ENCODE data around the gene PCAT7. TPM values are rescaled to one million over a fixed set of nuclear protein-coding genes. Genes with fewer than 3 reads are reported as not detected.
"Not testable (repeated sequence)": the region's sequence is repeated elsewhere in the genome, so short reads cannot be mapped to it uniquely, and the experiment has no call there.

Gene PCAT7
- total and polyA plus RNA-seq, 2 experiments from 2014 or later, result 4.0 to 5.5 TPM

DNA sequence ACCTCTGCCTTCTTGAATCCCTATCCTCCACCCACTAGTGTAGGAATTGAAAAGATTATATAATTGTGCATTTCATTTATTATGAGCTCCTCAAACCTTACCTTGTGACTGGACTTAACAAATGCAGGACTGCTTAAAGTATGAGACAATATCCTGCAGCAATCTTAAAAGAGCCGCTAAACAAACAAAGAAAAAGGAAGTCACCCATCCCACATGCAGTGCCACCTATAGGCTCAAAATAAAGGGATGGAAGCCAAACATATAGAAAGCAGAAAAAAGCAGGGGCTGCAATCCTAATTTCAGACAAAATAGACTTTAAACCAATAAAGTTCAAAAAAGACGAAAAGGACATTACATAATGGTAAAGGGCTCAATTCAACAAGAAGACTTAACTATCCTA is 8.7 kb downstream of the PCAT7 start:
- Histone ChIP-seq H4K20me1 (replicated peaks; ENCODE audit: insufficient read depth) (no peaks in the 10 kb centered on the region), H3K27ac (ENCODE audit: low read depth) (no peak overlapping the region), H3F3A (replicated peaks; ENCODE audit: low read depth) (no peaks in the 10 kb centered on the region), H3K4me3 (no peak overlapping the region), H2AFZ (no peak overlapping the region), H3K79me2 (replicated peaks; ENCODE audit: insufficient read depth) (0 out of 2 replicates have a peak, but pooled peaks cover under 1% of the 10 kb centered on the region), H3K27me3 (ENCODE audit: insufficient read depth) (no peaks in the 10 kb centered on the region), H3K9me2 (ENCODE audit: insufficient read depth) (no peaks in the 10 kb centered on the region), H3K36me3 (ENCODE audit: insufficient read depth) (0 out of 2 replicates have a peak, but pooled peaks cover 6% of the 10 kb centered on the region), H3K4me1 (ENCODE audit: insufficient read depth) (no peaks in the 10 kb centered on the region), H3K4me2 (no peak overlapping the region)
- Mint-ChIP-seq H3K27me3 (ENCODE audit: insufficient read depth, low read depth, poor library complexity) (peaks cover 2% of the 10 kb centered on the region), H3K36me3 (ENCODE audit: low read depth) (peaks cover 14% of the 10 kb centered on the region; the same call in 2 of the 3 replicates), H3K4me3 (no peak overlapping the region), H3K4me1 (peaks cover 3% of the 10 kb centered on the region; the same call in 2 of the 3 replicates), H3K27ac (no peak overlapping the region), H3K9me3 (peaks cover 3% of the 10 kb centered on the region; the same call in 1 of the 3 replicates)
- 0 out of 4 replicates have a peak, but pooled peaks have one; percentile 4 to 27 for TF ChIP-seq CTCF (conservative IDR thresholded peaks at IDR 0.05; ENCODE audit: low read depth in 2 of 2)
- no peak for TF ChIP-seq ZNF462 (CRISPR knock-in tag; IDR thresholded peaks at IDR 0.05)
- ATAC-seq (no peak), DNase-seq (ENCODE audit: low spot score) (no peak)

GRCh38 chr9:94564279-94564678 is 9.4 kb downstream of the PCAT7 start:
- not testable (repeated sequence) for H3K4me1 ChIP-seq (ENCODE audit: insufficient read depth); H3K79me2 ChIP-seq (replicated peaks; ENCODE audit: insufficient read depth); H4K20me1 ChIP-seq (replicated peaks; ENCODE audit: insufficient read depth); H2AFZ ChIP-seq; H3K4me3 Mint-ChIP-seq; H3K9me3 Mint-ChIP-seq; H3K4me1 Mint-ChIP-seq; DNase-seq (ENCODE audit: low spot score); ATAC-seq; H3K4me2 ChIP-seq; H3K27ac Mint-ChIP-seq; H3K4me3 ChIP-seq; H3F3A ChIP-seq (replicated peaks; ENCODE audit: low read depth); H3K36me3 ChIP-seq (ENCODE audit: insufficient read depth); H3K27ac ChIP-seq (ENCODE audit: low read depth); H3K27me3 ChIP-seq (ENCODE audit: insufficient read depth); H3K27me3 Mint-ChIP-seq (ENCODE audit: insufficient read depth, low read depth, poor library complexity); H3K9me2 ChIP-seq (ENCODE audit: insufficient read depth)
- peaks cover 14% of the 10 kb centered on the region; the same call in 2 of the 3 replicates for H3K36me3 Mint-ChIP-seq (ENCODE audit: low read depth)

Data from GM23338 (cell line).